Measurements from ENCODE around the gene RASGRP3.

- TF ChIP-seq CTCF (conservative IDR thresholded peaks at IDR 0.05) (no peak), EZH2 (IDR thresholded peaks at IDR 0.05; ENCODE audit: low read depth) (no peak)
Measured at GRCh38 chr2:33586766-33587165, 110.3 kb downstream of the RASGRP3 start.

Data from PC-9 (cell line).